Thymus (tissue), 11 donors: Measurements from ENCODE around the gene DDX39B. TPM values are rescaled to one million over a fixed set of nuclear protein-coding genes. Genes with fewer than 3 reads are reported as not detected.

Experiments
- DNase-seq, 9 donors: peaks; one replicate each; pipeline ENCODE4 v3.0.0-alpha.2; 2013; ENCODE audit warnings: low spot score in 9 of 9, low read depth in 6 of 9, missing footprints in 1 of 9
- H3K27ac ChIP-seq, 2 donors: one replicate each; pipeline ENCODE4 v1.5.1; 2013; ENCODE audit warnings: control low read depth in 1 of 2, low read depth in 1 of 2, low read length in 1 of 2, mild to moderate bottlenecking in 1 of 2, moderate library complexity in 1 of 2
- H3K27me3 ChIP-seq, 2 donors: one replicate each; pipeline ENCODE4 v1.5.1; 2013; ENCODE audit warnings: low read length in 1 of 2; ENCODE audit not compliant: control insufficient read depth in 2 of 2, insufficient read depth in 1 of 2
- H3K36me3 ChIP-seq, 2 donors: one replicate each; pipeline ENCODE4 v1.5.1; 2013; ENCODE audit warnings: low read length in 1 of 2, mild to moderate bottlenecking in 1 of 2, moderate library complexity in 1 of 2; ENCODE audit not compliant: control insufficient read depth in 2 of 2, insufficient read depth in 2 of 2
- H3K4me1 ChIP-seq, 2 donors: one replicate each; pipeline ENCODE4 v1.5.1; 2013; ENCODE audit warnings: low read length in 2 of 2; ENCODE audit not compliant: control insufficient read depth in 2 of 2, insufficient read depth in 2 of 2
- H3K4me3 ChIP-seq, 2 donors: one replicate each; pipeline ENCODE4 v1.5.1; 2013; ENCODE audit warnings: low read length in 2 of 2, control low read depth in 1 of 2, mild to moderate bottlenecking in 1 of 2
- H3K9me3 ChIP-seq, 2 donors: one replicate each; pipeline ENCODE4 v1.5.1; 2013; ENCODE audit warnings: low read length in 1 of 2, mild to moderate bottlenecking in 1 of 2; ENCODE audit not compliant: control insufficient read depth in 2 of 2, insufficient read depth in 1 of 2
- WGBS: extraction: QIAGEN DNeasy Blood & Tissue Kit; methylation state at CpG from one replicate; pipeline ENCODE4 v1.1.7; 2013; 5-methylcytosine and 5-hydroxymethylcytosine counted together
- polyA plus RNA-seq: library from polyadenylated mRNA; stranded (reverse); fragments of 200-250 nt; gene quantifications from one replicate; pipeline ENCODE4 v1.2.3, GENCODE V29; 2013
- total RNA-seq: library from RNA; stranded (reverse); fragments of 120-200 nt; gene quantifications from one replicate; pipeline ENCODE4 v1.2.4, GENCODE V29; 2013
- donor health status: healthy.

Gene DDX39B
- total and polyA plus RNA-seq, 2 donors = 305 to 761 TPM

GRCh38 chr6:31577579-31577966, 35.8 kb upstream of the DDX39B start:
- no peak for DNase-seq
- 97% methylated on average over 3 of the region's 3 CpGs for WGBS
- Histone ChIP-seq H3K4me1 (peaks cover 18 to 90% of the 10 kb centered on the region in 2 donors), H3K36me3 (peaks cover 0 to 24% of the 10 kb centered on the region in 2 donors), H3K4me3 (no peak overlapping the region), H3K27me3 (no peaks in the 10 kb centered on the region), H3K9me3 (peaks cover 0 to 10% of the 10 kb centered on the region in 2 donors), H3K27ac (no peak overlapping the region)

GRCh38 chr6:31576897-31577578, 35.2 kb upstream of the DDX39B start:
- Histone ChIP-seq H3K27ac (no peak overlapping the region), H3K27me3 (no peaks in the 10 kb centered on the region), H3K36me3 (peaks cover 0 to 24% of the 10 kb centered on the region in 2 donors), H3K4me1 (peaks cover 18 to 90% of the 10 kb centered on the region in 2 donors), H3K9me3 (peaks cover 0 to 7% of the 10 kb centered on the region in 2 donors), H3K4me3 (peak overlapping the region in 1 of 2 donors; percentile 47)
- 87% methylated on average over 19 of the region's 19 CpGs for WGBS
- DNase-seq = no peak

- DNase-seq = no peak
- H3K9me3 ChIP-seq = peaks cover 0 to 3% of the 10 kb centered on the region in 2 donors
- 80% methylated on average over 8 of the region's 8 CpGs for WGBS
- peaks cover 0 to 24% of the 10 kb centered on the region in 2 donors for H3K36me3 ChIP-seq
- H3K4me1 ChIP-seq = peaks cover 22 to 96% of the 10 kb centered on the region in 2 donors
- peak overlapping the region in 1 of 2 donors; percentile 1 for H3K27ac ChIP-seq
- peak overlapping the region in 1 of 2 donors; percentile 47 for H3K4me3 ChIP-seq
- no peaks in the 10 kb centered on the region for H3K27me3 ChIP-seq
Measured at GRCh38 chr6:31575952-31576685, 34.3 kb upstream of the DDX39B start.

GRCh38 chr6:31575335-31575901, 33.6 kb upstream of the DDX39B start, which contains the start of gene TNF:
Gene TNF, plus strand, starts transcription at chr6:31575565. Its CDS starts 177 bp downstream, at chr6:31575742.
- WGBS = 49% methylated on average over 19 of the region's 19 CpGs
- peak within 1 kb of the TSS; percentile 6 to 47 for H3K4me3 ChIP-seq
- peaks cover 22 to 98% of the 10 kb centered on the region in 2 donors for H3K4me1 ChIP-seq
- no peaks in the 10 kb centered on the region for H3K27me3 ChIP-seq
- H3K9me3 ChIP-seq = peaks cover 0 to 3% of the 10 kb centered on the region in 2 donors
- DNase-seq = peak in 2 of 9 donors; percentile 34 to 60
- H3K36me3 ChIP-seq = peaks cover 0 to 22% of the 10 kb centered on the region in 2 donors
- peak within 1 kb of the TSS; percentile 1 to 38 for H3K27ac ChIP-seq

- no peak overlapping the region for H3K4me3 ChIP-seq
- H3K9me3 ChIP-seq = peaks cover 0 to 3% of the 10 kb centered on the region in 2 donors
- no peaks in the 10 kb centered on the region for H3K27me3 ChIP-seq
- WGBS = 94% methylated on average over 14 of the region's 14 CpGs
- DNase-seq = no peak
- peaks cover 15 to 90% of the 10 kb centered on the region in 2 donors for H3K4me1 ChIP-seq
- no peak overlapping the region for H3K27ac ChIP-seq
- peaks cover 0 to 13% of the 10 kb centered on the region in 2 donors for H3K36me3 ChIP-seq
Measured at GRCh38 chr6:31574106-31575061, 32.6 kb upstream of the DDX39B start.

- H3K4me1 ChIP-seq = peaks cover 17 to 90% of the 10 kb centered on the region in 2 donors
- 98% methylated on average over 9 of the region's 9 CpGs for WGBS
- no peak for DNase-seq
- no peak overlapping the region for H3K4me3 ChIP-seq
- peaks cover 0 to 9% of the 10 kb centered on the region in 2 donors for H3K36me3 ChIP-seq
- no peaks in the 10 kb centered on the region for H3K27me3 ChIP-seq
- peaks cover 0 to 3% of the 10 kb centered on the region in 2 donors for H3K9me3 ChIP-seq
- H3K27ac ChIP-seq = no peak overlapping the region
Measured at GRCh38 chr6:31573239-31574105, 31.7 kb upstream of the DDX39B start.

GRCh38 chr6:31572041-31572911, 30.5 kb upstream of the DDX39B start, which contains the start of gene LTA:
Gene LTA, plus strand, starts transcription at chr6:31572289. Its CDS starts 454 bp downstream, at chr6:31572743.
- 56% methylated on average over 27 of the region's 27 CpGs for WGBS
- H3K4me3 ChIP-seq = peak within 1 kb of the TSS; percentile 12 to 46
- peaks cover 0 to 4% of the 10 kb centered on the region in 2 donors for H3K36me3 ChIP-seq
- H3K9me3 ChIP-seq = peaks cover 0 to 3% of the 10 kb centered on the region in 2 donors
- peak within 1 kb of the TSS; percentile 61 to 91 for H3K27ac ChIP-seq
- peak in 3 of 9 donors; percentile 51 to 84 (median 67) for DNase-seq
- H3K4me1 ChIP-seq = peaks cover 19 to 90% of the 10 kb centered on the region in 2 donors
- H3K27me3 ChIP-seq = no peaks in the 10 kb centered on the region
